Esophagus muscularis mucosa (tissue), 4 donors: ENCODE results near the gene OTOG. TPM values are rescaled to one million over a fixed set of nuclear protein-coding genes. Genes with fewer than 3 reads are reported as not detected.

ENCODE experiments used
- DNase-seq: peaks from one replicate; pipeline ENCODE4 v3.0.0-alpha.2; 2017; ENCODE audit errors: extremely low spot score
- H3K27ac ChIP-seq, 4 donors: fragments of 200-600 bp; sonication (generic); replicated peaks in 1 of 4; 1 replicate in 3 of 4; 2 replicates in 1 of 4; pipeline ENCODE4 v1.5.1; 2016 to 2019; ENCODE audit warnings: mild to moderate bottlenecking in 1 of 4
- H3K27me3 ChIP-seq, 4 donors: fragments of 200-600 bp; sonication (generic); one replicate each; pipeline versions ENCODE4 v1.5.1 to v1.6.0; 2016 to 2019
- H3K36me3 ChIP-seq, 4 donors: fragments of 200-600 bp; sonication (generic); one replicate each; pipeline ENCODE4 v1.5.1; 2016 to 2019
- H3K4me1 ChIP-seq, 4 donors: fragments of 200-600 bp; sonication (generic); one replicate each; pipeline ENCODE4 v1.5.1; 2016 to 2019
- H3K4me3 ChIP-seq, 4 donors: fragments of 200-600 bp; sonication (generic); 1 replicate in 2 of 4; 2 replicates in 2 of 4; pipeline ENCODE4 v1.5.1; 2016 to 2019; ENCODE audit warnings: mild to moderate bottlenecking in 4 of 4, moderate library complexity in 1 of 4
- H3K9me3 ChIP-seq, 4 donors: fragments of 200-600 bp; sonication (generic); 1 replicate in 3 of 4; 2 replicates in 1 of 4; pipeline ENCODE4 v1.5.1; 2016 to 2019
- EP300 ChIP-seq: sonication (generic); formaldehyde crosslinking; IDR thresholded peaks from one replicate; pipeline ENCODE4 v1.6.1; 2017; ENCODE audit warnings: antibody characterized with exemption
- POLR2A ChIP-seq: fragments of 450-650 bp; IDR thresholded peaks from one replicate; pipeline ENCODE4 v1.6.1; 2017; ENCODE audit warnings: antibody characterized with exemption, moderate library complexity, mild to moderate bottlenecking, low read depth
- POLR2AphosphoS5 ChIP-seq, 2 donors: sonication (generic); formaldehyde crosslinking; IDR thresholded peaks; one replicate each; pipeline ENCODE4 v1.6.1; 2017; ENCODE audit warnings: antibody characterized with exemption in 2 of 2
- WGBS: methylation state at CpG from one replicate; pipeline ENCODE4 v1.1.5; 2018; 5-methylcytosine and 5-hydroxymethylcytosine counted together
- intact Hi-C: fragments of 100-400 bp; cut with DNase I; formaldehyde crosslinking; loops from one replicate; pipeline ENCODE4 v1.15.1; 2023
- total RNA-seq, 4 donors: library from RNA; depleted of rRNA; stranded (reverse); fragments of >200 nt; gene quantifications; one replicate each; pipeline versions ENCODE4 v1.1.0 to v1.2.1, GENCODE V29; 2016
- TF ChIP-seq, protein P1 (sequence below), 3 experiments: fragments of 200-600 bp in 2 of 3; fragments of 450-650 bp in 1 of 3; sonication (generic) in 2 of 3; IDR thresholded peaks; one replicate each; pipeline ENCODE4 v1.5.1; 2017 to 2019; ENCODE audit warnings: antibody characterized with exemption in 3 of 3, mild to moderate bottlenecking in 2 of 3, moderate library complexity in 1 of 3

The OTOG gene
- total RNA-seq, 4 donors from 2014 or later: not detected

DNA sequence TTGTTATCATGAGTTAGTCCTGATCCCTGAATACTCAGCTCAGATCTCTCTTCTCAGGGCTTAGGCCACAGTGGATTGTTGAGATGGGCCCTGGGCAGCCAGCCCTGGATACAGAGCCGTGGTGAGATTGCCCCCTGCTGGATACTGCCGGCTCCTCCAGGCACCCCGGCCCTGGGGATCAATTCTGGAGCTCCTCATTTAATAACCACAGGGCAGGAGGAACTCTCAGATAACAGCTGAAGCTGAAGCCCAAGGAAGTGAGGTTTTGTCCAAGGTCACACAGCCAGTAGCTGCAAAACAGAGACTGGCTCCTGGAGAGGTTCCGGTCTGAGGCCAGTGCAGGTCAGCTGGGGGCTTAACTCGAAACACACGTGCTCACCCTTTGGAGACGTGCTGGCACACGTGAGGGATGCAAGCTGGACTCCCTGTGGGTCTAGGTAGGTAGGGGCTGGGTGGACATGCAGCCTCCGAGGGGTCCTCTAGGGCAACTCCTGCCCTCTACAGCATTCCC lies 18.8 kb upstream of the OTOG start:
- intact Hi-C loops: loop anchor here (2.0 kb wide), 1 partner anchor 143 kb away; no protein-coding TSS in a partner anchor

GRCh38 chr11:17528906-17529843 lies 17.9 kb upstream of the OTOG start:
- TF ChIP-seq, protein P1, sequence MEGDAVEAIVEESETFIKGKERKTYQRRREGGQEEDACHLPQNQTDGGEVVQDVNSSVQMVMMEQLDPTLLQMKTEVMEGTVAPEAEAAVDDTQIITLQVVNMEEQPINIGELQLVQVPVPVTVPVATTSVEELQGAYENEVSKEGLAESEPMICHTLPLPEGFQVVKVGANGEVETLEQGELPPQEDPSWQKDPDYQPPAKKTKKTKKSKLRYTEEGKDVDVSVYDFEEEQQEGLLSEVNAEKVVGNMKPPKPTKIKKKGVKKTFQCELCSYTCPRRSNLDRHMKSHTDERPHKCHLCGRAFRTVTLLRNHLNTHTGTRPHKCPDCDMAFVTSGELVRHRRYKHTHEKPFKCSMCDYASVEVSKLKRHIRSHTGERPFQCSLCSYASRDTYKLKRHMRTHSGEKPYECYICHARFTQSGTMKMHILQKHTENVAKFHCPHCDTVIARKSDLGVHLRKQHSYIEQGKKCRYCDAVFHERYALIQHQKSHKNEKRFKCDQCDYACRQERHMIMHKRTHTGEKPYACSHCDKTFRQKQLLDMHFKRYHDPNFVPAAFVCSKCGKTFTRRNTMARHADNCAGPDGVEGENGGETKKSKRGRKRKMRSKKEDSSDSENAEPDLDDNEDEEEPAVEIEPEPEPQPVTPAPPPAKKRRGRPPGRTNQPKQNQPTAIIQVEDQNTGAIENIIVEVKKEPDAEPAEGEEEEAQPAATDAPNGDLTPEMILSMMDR (IDR thresholded peaks at IDR 0.05): no peak
- no peak for TF ChIP-seq EP300
- H3K27me3 ChIP-seq: peaks cover 0 to 19% (median 0%) of the 10 kb centered on the region in 4 donors
- no peak overlapping the region for H3K4me3 ChIP-seq
- WGBS: 72% methylated on average over 13 of the region's 14 CpGs
- H3K4me1 ChIP-seq: no peaks in the 10 kb centered on the region
- H3K9me3 ChIP-seq: no peaks in the 10 kb centered on the region
- DNase-seq: no peak
- H3K36me3 ChIP-seq: no peaks in the 10 kb centered on the region
- no peak overlapping the region for H3K27ac ChIP-seq
- intact Hi-C loops: loop anchor here (2.0 kb wide), 1 partner anchor 144 kb away; no protein-coding TSS in a partner anchor

More for the DNA sequence above, 18.8 kb upstream of the OTOG start:
- no peaks in the 10 kb centered on the region for H3K9me3 ChIP-seq
- no peaks in the 10 kb centered on the region for H3K36me3 ChIP-seq
- no peak for DNase-seq
- H3K27ac ChIP-seq: no peak overlapping the region
- peaks cover 0 to 10% (median 0%) of the 10 kb centered on the region in 4 donors for H3K27me3 ChIP-seq
- H3K4me3 ChIP-seq: no peak overlapping the region
- TF ChIP-seq, protein P1 (IDR thresholded peaks at IDR 0.05): peak; percentile 52 to 68 (median 60)
- no peak for TF ChIP-seq POLR2AphosphoS5 (IDR thresholded peaks at IDR 0.05)
- H3K4me1 ChIP-seq: no peaks in the 10 kb centered on the region
- WGBS: 54% methylated on average over 8 of the region's 9 CpGs

DNA sequence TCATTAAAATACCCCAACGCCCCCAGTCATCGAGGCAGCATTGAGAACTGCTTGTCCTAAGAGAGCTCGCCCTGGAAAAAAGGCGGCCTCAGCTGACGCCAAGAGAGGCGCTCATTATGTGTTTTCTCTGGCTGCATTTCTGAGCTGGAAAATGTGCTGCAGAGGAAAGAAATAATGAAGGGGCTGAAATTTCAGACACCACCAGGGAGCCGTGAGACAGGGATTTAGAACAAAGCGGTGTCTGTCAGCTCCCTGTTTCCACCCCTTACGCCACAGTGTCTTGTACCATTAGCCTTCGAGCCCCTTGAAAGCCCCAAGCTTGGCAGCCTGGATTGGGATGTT lies 17.2 kb upstream of the OTOG start:
- DNase-seq: no peak
- no peaks in the 10 kb centered on the region for H3K4me1 ChIP-seq
- no peak overlapping the region for H3K27ac ChIP-seq
- H3K27me3 ChIP-seq: peaks cover 0 to 22% (median 0%) of the 10 kb centered on the region in 4 donors
- H3K36me3 ChIP-seq: no peaks in the 10 kb centered on the region
- H3K9me3 ChIP-seq: no peaks in the 10 kb centered on the region
- WGBS: 67% methylated on average over 10 of the region's 10 CpGs
- intact Hi-C loops: loop anchor here (2.0 kb wide), 1 partner anchor 145 kb away; no protein-coding TSS in a partner anchor
- no peak overlapping the region for H3K4me3 ChIP-seq
- TF ChIP-seq, protein P1 (IDR thresholded peaks at IDR 0.05): no peak
- TF ChIP-seq POLR2AphosphoS5 (IDR thresholded peaks at IDR 0.05) (no peak), POLR2A (no peak), EP300 (no peak)

GRCh38 chr11:17531071-17531600 lies 15.9 kb upstream of the OTOG start:
- H3K27ac ChIP-seq: no peak overlapping the region
- no peak for TF ChIP-seq POLR2A
- TF ChIP-seq EP300: no peak
- no peak for TF ChIP-seq POLR2AphosphoS5 (IDR thresholded peaks at IDR 0.05)
- TF ChIP-seq, protein P1 (IDR thresholded peaks at IDR 0.05): no peak
- no peaks in the 10 kb centered on the region for H3K9me3 ChIP-seq
- no peak overlapping the region for H3K4me3 ChIP-seq
- intact Hi-C loops: no loop called here
- no peak for DNase-seq
- no peaks in the 10 kb centered on the region for H3K36me3 ChIP-seq
- no peaks in the 10 kb centered on the region for H3K4me1 ChIP-seq
- WGBS: 88% methylated on average over 16 of the region's 22 CpGs
- peaks cover 0 to 22% (median 0%) of the 10 kb centered on the region in 4 donors for H3K27me3 ChIP-seq
